ENCODE measurements around the gene PSMB7.

The PSMB7 gene

DNA sequence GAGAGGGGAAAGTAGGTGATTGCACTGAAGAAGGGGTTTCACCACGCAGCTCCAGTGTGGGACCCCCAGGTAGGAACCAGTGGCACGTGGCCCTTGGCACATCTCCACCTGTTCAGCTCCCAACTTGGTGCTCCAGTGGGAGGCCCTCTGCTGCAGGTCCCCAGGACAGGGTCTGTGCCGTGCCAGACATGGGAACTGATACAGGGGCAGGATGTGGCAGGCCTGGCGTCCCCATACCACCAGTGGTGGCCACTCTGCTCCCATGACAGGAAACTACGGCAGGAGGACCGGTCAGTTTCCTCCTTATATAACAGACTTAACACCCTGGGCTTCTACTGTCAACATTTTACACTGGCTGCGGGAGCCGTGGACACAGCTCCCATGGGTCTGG is 67.3 kb downstream of the PSMB7 start:
- DNase-seq (ENCODE audit: low read depth) = no peak
- TF ChIP-seq CTCF (IDR thresholded peaks at IDR 0.05; ENCODE audit: control insufficient read depth, insufficient read depth, low read depth, low read length, missing control alignments) = no peak
- H3K4me3 ChIP-seq (ENCODE audit: control insufficient read depth, low read depth, low read length) = no peak overlapping the region

- H3K4me3 ChIP-seq (ENCODE audit: control insufficient read depth, low read depth, low read length) = no peak overlapping the region
- no peak for TF ChIP-seq CTCF (IDR thresholded peaks at IDR 0.05; ENCODE audit: control insufficient read depth, insufficient read depth, low read depth, low read length, missing control alignments)
- no peak for DNase-seq (ENCODE audit: low read depth)
Observed at GRCh38 chr9:124347206-124347967, 67.9 kb downstream of the PSMB7 start.

GRCh38 chr9:124346347-124347163 is 68.7 kb downstream of the PSMB7 start:
- TF ChIP-seq CTCF (IDR thresholded peaks at IDR 0.05; ENCODE audit: control insufficient read depth, insufficient read depth, low read depth, low read length, missing control alignments) = no peak
- DNase-seq (ENCODE audit: low read depth) = no peak
- no peak overlapping the region for H3K4me3 ChIP-seq (ENCODE audit: control insufficient read depth, low read depth, low read length)

- no peak for TF ChIP-seq CTCF (IDR thresholded peaks at IDR 0.05; ENCODE audit: control insufficient read depth, insufficient read depth, low read depth, low read length, missing control alignments)
- H3K4me3 ChIP-seq (ENCODE audit: control insufficient read depth, low read depth, low read length) = no peak overlapping the region
- no peak for DNase-seq (ENCODE audit: low read depth)
Observed at GRCh38 chr9:124345751-124346281, 69.4 kb downstream of the PSMB7 start.

- no peak for DNase-seq (ENCODE audit: low read depth)
- H3K4me3 ChIP-seq (ENCODE audit: control insufficient read depth, low read depth, low read length) = no peak overlapping the region
- TF ChIP-seq CTCF (IDR thresholded peaks at IDR 0.05; ENCODE audit: control insufficient read depth, insufficient read depth, low read depth, low read length, missing control alignments) = no peak
Observed at GRCh38 chr9:124345063-124345462, 70.2 kb downstream of the PSMB7 start.

GRCh38 chr9:124344291-124345050 is 70.8 kb downstream of the PSMB7 start:
- no peak for DNase-seq (ENCODE audit: low read depth)
- no peak for TF ChIP-seq CTCF (IDR thresholded peaks at IDR 0.05; ENCODE audit: control insufficient read depth, insufficient read depth, low read depth, low read length, missing control alignments)
- no peak overlapping the region for H3K4me3 ChIP-seq (ENCODE audit: control insufficient read depth, low read depth, low read length)
